Right atrium auricular region (tissue), 2 donors: Measurements from ENCODE around the gene LHX4. TPM values are rescaled to one million over a fixed set of nuclear protein-coding genes. Genes with fewer than 3 reads are reported as not detected.

ENCODE experiments used
- DNase-seq: peaks from one replicate; pipeline ENCODE4 v3.0.0-alpha.2; 2019; ENCODE audit warnings: low spot score
- H3K27ac ChIP-seq, 2 donors: fragments of 200-600 bp; sonication (generic); 1 replicate in 1 of 2; 2 replicates in 1 of 2; pipeline ENCODE4 v1.5.1; 2016 to 2019
- H3K27me3 ChIP-seq, 2 donors: fragments of 200-600 bp; sonication (generic); one replicate each; pipeline versions ENCODE4 v1.5.1 to v1.6.0; 2017 to 2019
- H3K36me3 ChIP-seq: fragments of 200-600 bp; sonication (generic); one replicate; pipeline ENCODE4 v1.5.1; 2016
- H3K4me1 ChIP-seq, 2 donors: fragments of 200-600 bp; sonication (generic); one replicate each; pipeline versions ENCODE4 v1.5.1 to v1.6.0; 2017 to 2019
- H3K4me3 ChIP-seq, 2 donors: fragments of 200-600 bp; sonication (generic); 1 replicate in 1 of 2; 2 replicates in 1 of 2; pipeline ENCODE4 v1.5.1; 2017 to 2019; ENCODE audit warnings: mild to moderate bottlenecking in 1 of 2, moderate library complexity in 1 of 2
- H3K9me3 ChIP-seq, 2 donors: fragments of 200-600 bp; sonication (generic); one replicate each; pipeline ENCODE4 v1.5.1; 2019
- total RNA-seq, 2 donors: library from RNA; depleted of rRNA; stranded (reverse); fragments of >200 nt; gene quantifications; one replicate each; pipeline ENCODE4 v1.1.0, GENCODE V29; 2016
- TF ChIP-seq, protein P1 (sequence below), 2 donors: fragments of 200-600 bp; sonication (generic); IDR thresholded peaks; one replicate each; pipeline ENCODE4 v1.5.1; 2019; ENCODE audit warnings: antibody characterized with exemption in 2 of 2

The LHX4 gene
- total RNA-seq, 2 donors from 2014 or later: not detected

DNA sequence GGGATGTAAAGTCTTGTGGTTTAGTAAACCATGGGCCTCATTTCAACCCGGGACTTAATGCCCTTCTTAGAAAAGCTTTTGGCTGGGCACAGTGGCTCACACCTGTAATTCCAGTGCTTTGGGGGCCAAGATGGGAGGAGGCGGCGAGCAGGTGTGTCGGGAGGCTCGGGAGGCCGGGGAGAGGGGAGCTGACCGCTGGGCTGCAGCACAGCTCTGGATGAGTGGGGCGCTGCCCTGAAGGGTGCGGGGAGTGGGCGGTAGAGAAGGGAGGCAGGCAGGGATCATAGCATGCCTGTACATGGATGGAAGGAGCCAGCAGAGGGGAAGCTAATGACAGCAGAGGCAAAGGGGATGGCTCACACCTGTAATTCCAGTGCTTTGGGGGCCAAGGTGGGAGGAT is 31.0 kb downstream of the LHX4 start:
- H3K27ac ChIP-seq: no peak overlapping the region
- DNase-seq: no peak
- TF ChIP-seq, protein P1, sequence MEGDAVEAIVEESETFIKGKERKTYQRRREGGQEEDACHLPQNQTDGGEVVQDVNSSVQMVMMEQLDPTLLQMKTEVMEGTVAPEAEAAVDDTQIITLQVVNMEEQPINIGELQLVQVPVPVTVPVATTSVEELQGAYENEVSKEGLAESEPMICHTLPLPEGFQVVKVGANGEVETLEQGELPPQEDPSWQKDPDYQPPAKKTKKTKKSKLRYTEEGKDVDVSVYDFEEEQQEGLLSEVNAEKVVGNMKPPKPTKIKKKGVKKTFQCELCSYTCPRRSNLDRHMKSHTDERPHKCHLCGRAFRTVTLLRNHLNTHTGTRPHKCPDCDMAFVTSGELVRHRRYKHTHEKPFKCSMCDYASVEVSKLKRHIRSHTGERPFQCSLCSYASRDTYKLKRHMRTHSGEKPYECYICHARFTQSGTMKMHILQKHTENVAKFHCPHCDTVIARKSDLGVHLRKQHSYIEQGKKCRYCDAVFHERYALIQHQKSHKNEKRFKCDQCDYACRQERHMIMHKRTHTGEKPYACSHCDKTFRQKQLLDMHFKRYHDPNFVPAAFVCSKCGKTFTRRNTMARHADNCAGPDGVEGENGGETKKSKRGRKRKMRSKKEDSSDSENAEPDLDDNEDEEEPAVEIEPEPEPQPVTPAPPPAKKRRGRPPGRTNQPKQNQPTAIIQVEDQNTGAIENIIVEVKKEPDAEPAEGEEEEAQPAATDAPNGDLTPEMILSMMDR (IDR thresholded peaks at IDR 0.05): no peak
- no peak overlapping the region for H3K4me3 ChIP-seq
- H3K36me3 ChIP-seq: no peaks in the 10 kb centered on the region
- H3K9me3 ChIP-seq: no peaks in the 10 kb centered on the region
- H3K4me1 ChIP-seq: no peaks in the 10 kb centered on the region
- H3K27me3 ChIP-seq: no peaks in the 10 kb centered on the region

DNA sequence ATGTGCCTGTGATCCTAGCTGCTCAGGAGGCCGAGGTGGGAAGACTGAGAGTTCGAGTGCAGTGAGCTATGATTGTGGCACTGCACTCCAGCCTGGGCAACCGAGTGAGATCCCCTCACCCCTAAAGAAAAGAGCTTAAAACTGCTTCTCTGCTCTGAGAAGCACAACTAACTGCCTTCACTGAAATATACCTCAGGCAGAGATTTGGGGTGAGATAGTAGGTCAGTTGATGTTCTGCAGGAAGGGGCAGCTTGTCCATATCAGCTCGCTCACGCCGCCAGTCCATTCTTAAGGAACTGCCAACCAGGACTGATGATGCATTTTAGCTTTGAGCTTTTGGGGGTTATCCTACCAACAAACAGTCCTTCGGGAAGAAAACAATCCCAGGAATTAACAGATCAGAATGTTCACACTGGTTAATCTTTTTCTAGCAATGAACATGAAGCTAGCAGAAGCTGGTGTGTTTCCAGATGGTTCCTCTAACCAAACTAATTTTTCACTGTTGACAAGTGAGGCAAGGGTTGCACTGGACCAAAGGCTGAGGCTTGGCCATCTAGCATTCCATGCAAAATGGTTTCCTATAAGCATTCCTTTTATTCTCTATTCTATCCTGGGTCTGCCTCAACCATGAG is 31.6 kb downstream of the LHX4 start:
- Histone ChIP-seq H3K27ac (no peak overlapping the region), H3K27me3 (no peaks in the 10 kb centered on the region), H3K4me3 (no peak overlapping the region), H3K36me3 (no peaks in the 10 kb centered on the region), H3K4me1 (no peaks in the 10 kb centered on the region), H3K9me3 (no peaks in the 10 kb centered on the region)
- TF ChIP-seq, protein P1 (IDR thresholded peaks at IDR 0.05): no peak
- DNase-seq: no peak

DNA sequence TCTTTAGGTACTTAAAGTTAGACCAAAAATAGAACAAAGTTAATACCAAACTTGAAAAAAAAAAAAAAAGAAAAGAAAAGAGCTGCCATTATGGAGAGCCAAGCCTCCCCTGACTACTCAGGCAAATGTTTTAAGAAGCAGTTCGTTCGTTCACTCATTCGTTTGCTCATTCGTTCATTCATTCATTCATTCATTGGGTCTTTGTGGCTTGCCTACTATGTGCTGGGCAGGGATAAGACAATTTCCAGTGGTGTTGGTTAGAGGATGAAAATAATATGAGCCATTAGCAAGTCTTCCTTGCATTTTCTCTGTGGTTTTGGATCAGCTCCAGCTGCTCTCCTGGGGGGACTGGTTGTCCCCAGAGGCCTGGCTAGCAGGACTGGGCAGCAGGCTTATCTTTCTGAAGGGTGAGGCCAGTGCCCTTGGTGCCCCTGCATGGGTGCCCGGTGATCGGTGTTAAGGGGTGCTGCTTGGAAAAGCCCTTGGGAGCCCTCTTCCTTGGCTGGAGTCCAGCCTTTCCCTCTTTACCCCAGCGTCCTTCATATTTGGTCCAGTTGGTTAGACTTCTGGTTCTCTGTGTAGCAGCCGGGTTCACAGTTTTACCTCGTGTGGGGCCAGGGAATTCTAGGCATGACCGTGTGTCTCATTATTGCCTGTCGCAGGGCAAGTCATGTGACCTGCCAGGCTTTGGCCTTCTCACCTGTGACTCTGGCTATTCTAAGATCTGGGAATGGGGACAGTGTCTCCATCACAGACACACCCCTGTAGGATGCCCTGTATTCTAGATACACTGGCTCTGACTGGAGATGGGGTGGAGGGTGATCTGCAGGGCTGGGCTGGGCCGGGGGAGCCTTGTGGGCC is 32.8 kb downstream of the LHX4 start:
- no peak overlapping the region for H3K4me3 ChIP-seq
- H3K9me3 ChIP-seq: no peaks in the 10 kb centered on the region
- no peak for DNase-seq
- no peaks in the 10 kb centered on the region for H3K36me3 ChIP-seq
- no peaks in the 10 kb centered on the region for H3K27me3 ChIP-seq
- no peak overlapping the region for H3K27ac ChIP-seq
- H3K4me1 ChIP-seq: no peaks in the 10 kb centered on the region
- TF ChIP-seq, protein P1 (IDR thresholded peaks at IDR 0.05): no peak

- no peaks in the 10 kb centered on the region for H3K9me3 ChIP-seq
- H3K27me3 ChIP-seq: no peaks in the 10 kb centered on the region
- DNase-seq: no peak
- TF ChIP-seq, protein P1 (IDR thresholded peaks at IDR 0.05): no peak
- H3K36me3 ChIP-seq: no peaks in the 10 kb centered on the region
- H3K27ac ChIP-seq: no peak overlapping the region
- no peaks in the 10 kb centered on the region for H3K4me1 ChIP-seq
- H3K4me3 ChIP-seq: no peak overlapping the region
Measured at GRCh38 chr1:180264595-180264994, 34.5 kb downstream of the LHX4 start.

DNA sequence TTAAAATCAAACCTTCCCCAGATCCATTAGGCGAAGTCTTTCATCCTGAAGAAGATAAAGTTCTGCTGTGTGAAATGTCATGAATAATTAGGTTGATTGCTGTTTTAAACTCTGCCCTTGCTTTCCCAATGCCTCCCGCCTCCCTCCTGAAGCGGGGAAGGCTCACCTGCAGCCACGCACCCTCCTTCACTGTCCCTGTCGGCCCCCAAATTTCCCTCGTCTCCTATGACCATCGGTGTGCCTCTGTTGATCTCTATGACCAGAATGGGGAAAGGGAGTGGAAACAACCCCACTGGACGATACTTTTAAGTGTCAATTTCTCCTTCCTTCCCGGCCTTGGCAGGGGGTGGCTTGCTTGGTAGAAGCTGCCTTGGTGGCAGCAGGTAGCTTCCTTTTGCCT is 35.1 kb downstream of the LHX4 start:
- no peak overlapping the region for H3K4me3 ChIP-seq
- H3K27me3 ChIP-seq: no peaks in the 10 kb centered on the region
- TF ChIP-seq, protein P1 (IDR thresholded peaks at IDR 0.05): no peak
- no peaks in the 10 kb centered on the region for H3K36me3 ChIP-seq
- no peak for DNase-seq
- H3K9me3 ChIP-seq: no peaks in the 10 kb centered on the region
- H3K27ac ChIP-seq: no peak overlapping the region
- no peaks in the 10 kb centered on the region for H3K4me1 ChIP-seq
